Hepatocyte (in vitro differentiated cells): ENCODE results near the gene KIAA0753. TPM values are rescaled to one million over a fixed set of nuclear protein-coding genes. Genes with fewer than 3 reads are reported as not detected.

ENCODE experiments used
- DNase-seq: peaks from one replicate; pipeline ENCODE4 v3.0.0-alpha.2; 2016; ENCODE audit warnings: low spot score
- H2AFZ ChIP-seq: fragments of 200-600 bp; sonication (generic); 2 replicates; pipeline ENCODE4 v1.6.0; 2016; ENCODE audit warnings: antibody characterized with exemption, mild to moderate bottlenecking
- H3K27ac ChIP-seq: fragments of 200-600 bp; sonication (generic); 2 replicates; pipeline ENCODE4 v1.5.1; 2016; ENCODE audit warnings: mild to moderate bottlenecking
- H3K27me3 ChIP-seq: fragments of 200-600 bp; sonication (generic); 2 replicates; pipeline ENCODE4 v1.6.1; 2016
- H3K36me3 ChIP-seq: fragments of 200-600 bp; sonication (generic); replicated peaks from 2 replicates; pipeline ENCODE4 v1.5.1; 2016; ENCODE audit warnings: low read depth; ENCODE audit not compliant: insufficient read depth
- H3K4me1 ChIP-seq: fragments of 200-600 bp; sonication (generic); 2 replicates; pipeline ENCODE4 v1.5.1; 2016; ENCODE audit warnings: mild to moderate bottlenecking, moderate library complexity; ENCODE audit not compliant: insufficient read depth
- H3K4me2 ChIP-seq: fragments of 200-600 bp; sonication (generic); 2 replicates; pipeline ENCODE4 v1.6.0; 2016
- H3K4me3 ChIP-seq: fragments of 200-600 bp; sonication (generic); 2 replicates; pipeline ENCODE4 v1.5.1; 2016; ENCODE audit warnings: mild to moderate bottlenecking
- H3K79me2 ChIP-seq: fragments of 200-600 bp; sonication (generic); 2 replicates; pipeline ENCODE4 v1.6.0; 2017; ENCODE audit warnings: mild to moderate bottlenecking
- H3K9me2 ChIP-seq: fragments of 200-600 bp; sonication (generic); replicated peaks from 2 replicates; pipeline ENCODE4 v1.6.0; 2017; ENCODE audit warnings: mild to moderate bottlenecking; ENCODE audit not compliant: insufficient read depth
- H3K9me3 ChIP-seq: fragments of 200-600 bp; sonication (generic); 2 replicates; pipeline ENCODE4 v1.5.1; 2016; ENCODE audit warnings: low read depth, mild to moderate bottlenecking
- H4K20me1 ChIP-seq: fragments of 200-600 bp; sonication (generic); 2 replicates; pipeline ENCODE4 v1.6.0; 2016; ENCODE audit warnings: mild to moderate bottlenecking; ENCODE audit not compliant: insufficient read depth, poor library complexity, severe bottlenecking
- EZH2 ChIP-seq: fragments of 200-600 bp; sonication (generic); IDR thresholded peaks from 2 replicates; pipeline ENCODE4 v1.6.1; 2016; ENCODE audit warnings: antibody characterized with exemption, mild to moderate bottlenecking, borderline replicate concordance
- EZH2phosphoT487 ChIP-seq: fragments of 200-600 bp; sonication (generic); IDR thresholded peaks from one replicate; pipeline ENCODE4 v1.6.1; 2018; ENCODE audit warnings: antibody characterized with exemption, mild to moderate bottlenecking, low read depth, moderate library complexity; ENCODE audit not compliant: unreplicated experiment, severe bottlenecking
- WGBS: methylation state at CpG from one replicate; pipeline ENCODE4 v1.1.6; 2016; ENCODE audit warnings: low lambda C conversion rate; ENCODE audit errors: missing lambda C conversion rate; 5-methylcytosine and 5-hydroxymethylcytosine counted together
- polyA plus RNA-seq: library from polyadenylated mRNA; unstranded; fragments of >200 nt; fragmentation: Nextera tagmentation; extraction: Ambion mirVana; gene quantifications from 2 replicates; pipeline ENCODE4 v1.2.1, GENCODE V29; 2016
- total RNA-seq: library from RNA; depleted of rRNA; stranded (reverse); fragments of >200 nt; gene quantifications from 2 replicates; pipeline ENCODE4 v1.2.3, GENCODE V29; 2014
- TF ChIP-seq, protein P1 (sequence below): fragments of 200-600 bp; sonication (generic); IDR thresholded peaks from 2 replicates; pipeline ENCODE4 v1.5.1; 2016; ENCODE audit warnings: antibody characterized with exemption, mild to moderate bottlenecking; ENCODE audit not compliant: poor library complexity

KIAA0753 gene
- total and polyA plus RNA-seq, 2 experiments from 2014 or later, result 6.0 to 12.0 TPM

DNA sequence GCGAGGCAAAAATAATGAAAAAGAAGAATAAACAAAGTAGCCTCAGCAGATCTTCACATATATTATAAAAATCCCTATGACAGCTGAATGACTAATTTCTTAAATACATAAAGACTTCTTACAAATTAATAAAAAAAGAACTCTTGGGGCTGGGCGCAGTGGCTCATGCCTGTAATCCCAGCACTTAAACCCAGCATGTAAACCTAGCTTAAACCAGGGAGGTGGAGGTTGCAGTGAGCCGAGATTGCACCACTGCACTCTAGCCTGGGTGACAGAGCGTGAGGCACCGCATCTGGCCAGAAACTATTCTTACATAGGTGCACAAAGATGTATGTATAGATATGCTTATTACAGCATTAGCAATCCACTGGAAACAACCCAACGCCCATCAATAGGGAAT, 38.7 kb upstream of the KIAA0753 start:
- Histone ChIP-seq H3K79me2 (no peaks in the 10 kb centered on the region), H3K9me2 (no peaks in the 10 kb centered on the region), H3K4me3 (no peak overlapping the region), H3K9me3 (no peaks in the 10 kb centered on the region), H3K4me2 (no peak overlapping the region), H3K4me1 (peaks cover 14% of the 10 kb centered on the region), H2AFZ (no peak overlapping the region), H4K20me1 (no peaks in the 10 kb centered on the region), H3K27ac (no peak overlapping the region), H3K27me3 (no peaks in the 10 kb centered on the region), H3K36me3 (no peaks in the 10 kb centered on the region)
- no peak for DNase-seq
- TF ChIP-seq EZH2 (no peak), EZH2phosphoT487 (no peak)
- TF ChIP-seq, protein P1, sequence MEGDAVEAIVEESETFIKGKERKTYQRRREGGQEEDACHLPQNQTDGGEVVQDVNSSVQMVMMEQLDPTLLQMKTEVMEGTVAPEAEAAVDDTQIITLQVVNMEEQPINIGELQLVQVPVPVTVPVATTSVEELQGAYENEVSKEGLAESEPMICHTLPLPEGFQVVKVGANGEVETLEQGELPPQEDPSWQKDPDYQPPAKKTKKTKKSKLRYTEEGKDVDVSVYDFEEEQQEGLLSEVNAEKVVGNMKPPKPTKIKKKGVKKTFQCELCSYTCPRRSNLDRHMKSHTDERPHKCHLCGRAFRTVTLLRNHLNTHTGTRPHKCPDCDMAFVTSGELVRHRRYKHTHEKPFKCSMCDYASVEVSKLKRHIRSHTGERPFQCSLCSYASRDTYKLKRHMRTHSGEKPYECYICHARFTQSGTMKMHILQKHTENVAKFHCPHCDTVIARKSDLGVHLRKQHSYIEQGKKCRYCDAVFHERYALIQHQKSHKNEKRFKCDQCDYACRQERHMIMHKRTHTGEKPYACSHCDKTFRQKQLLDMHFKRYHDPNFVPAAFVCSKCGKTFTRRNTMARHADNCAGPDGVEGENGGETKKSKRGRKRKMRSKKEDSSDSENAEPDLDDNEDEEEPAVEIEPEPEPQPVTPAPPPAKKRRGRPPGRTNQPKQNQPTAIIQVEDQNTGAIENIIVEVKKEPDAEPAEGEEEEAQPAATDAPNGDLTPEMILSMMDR, result no peak
- WGBS, result 85% methylated on average over 6 of the region's 6 CpGs

GRCh38 chr17:6677946-6678345, 37.4 kb upstream of the KIAA0753 start:
- Histone ChIP-seq H3K4me2 (no peak overlapping the region), H3K9me3 (no peaks in the 10 kb centered on the region), H2AFZ (no peak overlapping the region), H3K9me2 (no peaks in the 10 kb centered on the region), H3K4me1 (peaks cover 14% of the 10 kb centered on the region), H3K27ac (no peak overlapping the region), H3K4me3 (no peak overlapping the region), H3K36me3 (no peaks in the 10 kb centered on the region), H3K79me2 (no peaks in the 10 kb centered on the region), H4K20me1 (no peaks in the 10 kb centered on the region), H3K27me3 (no peaks in the 10 kb centered on the region)
- DNase-seq, result no peak
- TF ChIP-seq, protein P1, result no peak
- TF ChIP-seq EZH2, result no peak
- TF ChIP-seq EZH2phosphoT487, result no peak
- 84% methylated on average over 7 of the region's 7 CpGs for WGBS

DNA sequence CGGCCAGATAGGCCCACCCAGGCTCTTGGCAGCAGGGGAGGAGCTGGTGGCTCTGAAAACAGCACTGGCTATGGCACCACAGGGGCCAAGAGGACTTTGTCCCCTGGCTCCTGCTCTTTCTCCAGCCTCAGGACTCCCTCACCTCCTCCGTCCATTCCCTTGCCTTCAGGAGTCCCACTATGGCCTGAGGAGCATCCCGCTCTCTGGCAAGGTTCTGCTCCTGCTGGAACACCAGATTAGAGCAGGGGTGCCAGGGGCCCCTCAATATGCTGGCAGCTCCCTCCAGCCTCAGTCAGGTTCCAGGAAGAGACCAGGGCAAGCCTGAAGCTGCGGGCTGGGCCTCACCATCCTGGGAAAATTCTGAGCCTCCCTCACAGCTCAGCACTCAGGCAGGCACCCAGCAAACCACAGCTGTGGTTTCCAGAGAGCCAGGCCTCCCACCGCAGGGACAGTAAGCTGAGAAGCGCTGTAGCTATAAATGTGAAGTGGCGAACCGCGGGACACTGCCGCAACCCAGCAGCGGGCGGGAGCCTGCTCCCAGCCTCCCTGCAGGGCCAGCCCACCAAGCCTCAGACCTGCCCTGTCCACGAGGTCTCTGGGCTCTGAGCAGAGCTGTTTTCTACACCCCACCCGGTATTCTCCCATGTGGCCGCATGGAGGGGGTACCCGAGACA, 36.8 kb upstream of the KIAA0753 start:
- Histone ChIP-seq H3K9me3 (no peaks in the 10 kb centered on the region), H3K4me3 (no peak overlapping the region), H4K20me1 (no peaks in the 10 kb centered on the region), H3K9me2 (no peaks in the 10 kb centered on the region), H3K4me2 (no peak overlapping the region), H3K36me3 (no peaks in the 10 kb centered on the region), H3K79me2 (no peaks in the 10 kb centered on the region), H3K27ac (peak overlapping the region; percentile 27), H2AFZ (no peak overlapping the region), H3K4me1 (peaks cover 14% of the 10 kb centered on the region), H3K27me3 (no peaks in the 10 kb centered on the region)
- whole genome bisulfite sequencing, result 66% methylated on average over 16 of the region's 16 CpGs
- no peak for DNase-seq
- TF ChIP-seq, protein P1, result no peak
- TF ChIP-seq EZH2, result no peak

GRCh38 chr17:6676802-6677157, 36.3 kb upstream of the KIAA0753 start:
- Histone ChIP-seq H3K9me2 (no peaks in the 10 kb centered on the region), H3K27ac (peak overlapping the region; percentile 27), H3K9me3 (no peaks in the 10 kb centered on the region), H3K36me3 (no peaks in the 10 kb centered on the region), H4K20me1 (no peaks in the 10 kb centered on the region), H2AFZ (no peak overlapping the region), H3K4me1 (peaks cover 14% of the 10 kb centered on the region), H3K4me3 (no peak overlapping the region), H3K27me3 (no peaks in the 10 kb centered on the region), H3K79me2 (no peaks in the 10 kb centered on the region), H3K4me2 (no peak overlapping the region)
- DNase-seq, result no peak
- TF ChIP-seq, protein P1, result no peak
- TF ChIP-seq EZH2 (no peak), EZH2phosphoT487 (no peak)
- WGBS, result 71% methylated on average over 6 of the region's 6 CpGs
